Measurements from ENCODE around the gene ZEB2. TPM values are rescaled to one million over a fixed set of nuclear protein-coding genes. Genes with fewer than 3 reads are reported as not detected.

The ZEB2 gene
- total and polyA plus RNA-seq, 2 donors: 15.3 to 16.1 TPM

- no peak for DNase-seq (ENCODE audit: low read depth in 6 of 9, low spot score in 9 of 9)
- 93% methylated on average over 6 of the region's 6 CpGs for WGBS
- Histone ChIP-seq H3K27me3 (ENCODE audit: control insufficient read depth in 2 of 2, insufficient read depth in 1 of 2, low read length in 1 of 2) (no peaks in the 10 kb centered on the region), H3K36me3 (ENCODE audit: control insufficient read depth in 2 of 2, insufficient read depth in 2 of 2, low read length in 1 of 2) (no peaks in the 10 kb centered on the region), H3K4me3 (ENCODE audit: low read length in 2 of 2) (no peak overlapping the region), H3K27ac (ENCODE audit: low read depth in 1 of 2, low read length in 1 of 2) (peak overlapping the region in 1 of 2 donors; percentile 12), H3K9me3 (ENCODE audit: control insufficient read depth in 2 of 2, insufficient read depth in 1 of 2, low read length in 1 of 2) (no peaks in the 10 kb centered on the region), H3K4me1 (ENCODE audit: control insufficient read depth in 2 of 2, insufficient read depth in 2 of 2, low read length in 2 of 2) (no peaks in the 10 kb centered on the region)
These were observed 24.5 kb downstream of the ZEB2 start for GRCh38 chr2:144495227-144496091.

GRCh38 chr2:144493027-144493809 is 26.7 kb downstream of the ZEB2 start:
- no peaks in the 10 kb centered on the region for H3K27me3 ChIP-seq (ENCODE audit: control insufficient read depth in 2 of 2, insufficient read depth in 1 of 2, low read length in 1 of 2)
- H3K36me3 ChIP-seq (ENCODE audit: control insufficient read depth in 2 of 2, insufficient read depth in 2 of 2, low read length in 1 of 2): no peaks in the 10 kb centered on the region
- H3K27ac ChIP-seq (ENCODE audit: low read depth in 1 of 2, low read length in 1 of 2): no peak overlapping the region
- no peaks in the 10 kb centered on the region for H3K9me3 ChIP-seq (ENCODE audit: control insufficient read depth in 2 of 2, insufficient read depth in 1 of 2, low read length in 1 of 2)
- no peak for DNase-seq (ENCODE audit: low read depth in 6 of 9, low spot score in 9 of 9)
- WGBS: 82% methylated on average over 8 of the region's 8 CpGs
- H3K4me3 ChIP-seq (ENCODE audit: low read length in 2 of 2): no peak overlapping the region
- no peaks in the 10 kb centered on the region for H3K4me1 ChIP-seq (ENCODE audit: control insufficient read depth in 2 of 2, insufficient read depth in 2 of 2, low read length in 2 of 2)

GRCh38 chr2:144490857-144491256 is 29.1 kb downstream of the ZEB2 start:
- no peak overlapping the region for H3K27ac ChIP-seq (ENCODE audit: low read depth in 1 of 2, low read length in 1 of 2)
- H3K9me3 ChIP-seq (ENCODE audit: control insufficient read depth in 2 of 2, insufficient read depth in 1 of 2, low read length in 1 of 2): no peaks in the 10 kb centered on the region
- no peak for DNase-seq (ENCODE audit: low read depth in 6 of 9, low spot score in 9 of 9)
- no peaks in the 10 kb centered on the region for H3K36me3 ChIP-seq (ENCODE audit: control insufficient read depth in 2 of 2, insufficient read depth in 2 of 2, low read length in 1 of 2)
- H3K4me3 ChIP-seq (ENCODE audit: low read length in 2 of 2): no peak overlapping the region
- no peaks in the 10 kb centered on the region for H3K27me3 ChIP-seq (ENCODE audit: control insufficient read depth in 2 of 2, insufficient read depth in 1 of 2, low read length in 1 of 2)
- H3K4me1 ChIP-seq (ENCODE audit: control insufficient read depth in 2 of 2, insufficient read depth in 2 of 2, low read length in 2 of 2): no peaks in the 10 kb centered on the region
- 98% methylated on average over 15 of the region's 15 CpGs for WGBS

GRCh38 chr2:144490017-144490416 is 29.9 kb downstream of the ZEB2 start:
- DNase-seq (ENCODE audit: low read depth in 6 of 9, low spot score in 9 of 9): no peak
- no peaks in the 10 kb centered on the region for H3K4me1 ChIP-seq (ENCODE audit: control insufficient read depth in 2 of 2, insufficient read depth in 2 of 2, low read length in 2 of 2)
- H3K27ac ChIP-seq (ENCODE audit: low read depth in 1 of 2, low read length in 1 of 2): no peak overlapping the region
- H3K36me3 ChIP-seq (ENCODE audit: control insufficient read depth in 2 of 2, insufficient read depth in 2 of 2, low read length in 1 of 2): no peaks in the 10 kb centered on the region
- no peaks in the 10 kb centered on the region for H3K27me3 ChIP-seq (ENCODE audit: control insufficient read depth in 2 of 2, insufficient read depth in 1 of 2, low read length in 1 of 2)
- no peaks in the 10 kb centered on the region for H3K9me3 ChIP-seq (ENCODE audit: control insufficient read depth in 2 of 2, insufficient read depth in 1 of 2, low read length in 1 of 2)
- H3K4me3 ChIP-seq (ENCODE audit: low read length in 2 of 2): no peak overlapping the region

GRCh38 chr2:144489315-144489916 is 30.5 kb downstream of the ZEB2 start:
- no peak overlapping the region for H3K4me3 ChIP-seq (ENCODE audit: low read length in 2 of 2)
- no peak overlapping the region for H3K27ac ChIP-seq (ENCODE audit: low read depth in 1 of 2, low read length in 1 of 2)
- no peaks in the 10 kb centered on the region for H3K9me3 ChIP-seq (ENCODE audit: control insufficient read depth in 2 of 2, insufficient read depth in 1 of 2, low read length in 1 of 2)
- H3K36me3 ChIP-seq (ENCODE audit: control insufficient read depth in 2 of 2, insufficient read depth in 2 of 2, low read length in 1 of 2): no peaks in the 10 kb centered on the region
- WGBS: 97% methylated on average over 10 of the region's 10 CpGs
- no peaks in the 10 kb centered on the region for H3K4me1 ChIP-seq (ENCODE audit: control insufficient read depth in 2 of 2, insufficient read depth in 2 of 2, low read length in 2 of 2)
- H3K27me3 ChIP-seq (ENCODE audit: control insufficient read depth in 2 of 2, insufficient read depth in 1 of 2, low read length in 1 of 2): no peaks in the 10 kb centered on the region
- no peak for DNase-seq (ENCODE audit: low read depth in 6 of 9, low spot score in 9 of 9)

GRCh38 chr2:144484201-144484948 is 35.5 kb downstream of the ZEB2 start:
- no peak for DNase-seq (ENCODE audit: low read depth in 6 of 9, low spot score in 9 of 9)
- Histone ChIP-seq H3K27ac (ENCODE audit: low read depth in 1 of 2, low read length in 1 of 2) (no peak overlapping the region), H3K9me3 (ENCODE audit: control insufficient read depth in 2 of 2, insufficient read depth in 1 of 2, low read length in 1 of 2) (no peaks in the 10 kb centered on the region), H3K27me3 (ENCODE audit: control insufficient read depth in 2 of 2, insufficient read depth in 1 of 2, low read length in 1 of 2) (no peaks in the 10 kb centered on the region), H3K4me3 (ENCODE audit: low read length in 2 of 2) (no peak overlapping the region), H3K4me1 (ENCODE audit: control insufficient read depth in 2 of 2, insufficient read depth in 2 of 2, low read length in 2 of 2) (no peaks in the 10 kb centered on the region), H3K36me3 (ENCODE audit: control insufficient read depth in 2 of 2, insufficient read depth in 2 of 2, low read length in 1 of 2) (no peaks in the 10 kb centered on the region)
- 96% methylated on average over 5 of the region's 5 CpGs for whole genome bisulfite sequencing

- Histone ChIP-seq H3K27ac (ENCODE audit: low read depth in 1 of 2, low read length in 1 of 2) (no peak overlapping the region), H3K4me3 (ENCODE audit: low read length in 2 of 2) (no peak overlapping the region), H3K27me3 (ENCODE audit: control insufficient read depth in 2 of 2, insufficient read depth in 1 of 2, low read length in 1 of 2) (no peaks in the 10 kb centered on the region), H3K36me3 (ENCODE audit: control insufficient read depth in 2 of 2, insufficient read depth in 2 of 2, low read length in 1 of 2) (no peaks in the 10 kb centered on the region), H3K9me3 (ENCODE audit: control insufficient read depth in 2 of 2, insufficient read depth in 1 of 2, low read length in 1 of 2) (no peaks in the 10 kb centered on the region), H3K4me1 (ENCODE audit: control insufficient read depth in 2 of 2, insufficient read depth in 2 of 2, low read length in 2 of 2) (no peaks in the 10 kb centered on the region)
- 97% methylated on average over 4 of the region's 4 CpGs for WGBS
- no peak for DNase-seq (ENCODE audit: low read depth in 6 of 9, low spot score in 9 of 9)
These were observed 38.3 kb downstream of the ZEB2 start for GRCh38 chr2:144481666-144482065.

GRCh38 chr2:144481109-144481508 is 38.8 kb downstream of the ZEB2 start:
- 94% methylated on average over 6 of the region's 6 CpGs for WGBS
- Histone ChIP-seq H3K4me3 (ENCODE audit: low read length in 2 of 2) (no peak overlapping the region), H3K27ac (ENCODE audit: low read depth in 1 of 2, low read length in 1 of 2) (no peak overlapping the region), H3K27me3 (ENCODE audit: control insufficient read depth in 2 of 2, insufficient read depth in 1 of 2, low read length in 1 of 2) (no peaks in the 10 kb centered on the region), H3K4me1 (ENCODE audit: control insufficient read depth in 2 of 2, insufficient read depth in 2 of 2, low read length in 2 of 2) (no peaks in the 10 kb centered on the region), H3K36me3 (ENCODE audit: control insufficient read depth in 2 of 2, insufficient read depth in 2 of 2, low read length in 1 of 2) (no peaks in the 10 kb centered on the region), H3K9me3 (ENCODE audit: control insufficient read depth in 2 of 2, insufficient read depth in 1 of 2, low read length in 1 of 2) (no peaks in the 10 kb centered on the region)
- no peak for DNase-seq (ENCODE audit: low read depth in 6 of 9, low spot score in 9 of 9)
